ENCODE measurements around the gene BNC2.

The BNC2 gene

GRCh38 chr9:16811987-16812685 is 58.3 kb downstream of the BNC2 start:
- DNase-seq: no peak

GRCh38 chr9:16809912-16810610 is 60.4 kb downstream of the BNC2 start:
- DNase-seq: no peak

- no peak for DNase-seq
These were observed 63.8 kb downstream of the BNC2 start for GRCh38 chr9:16806674-16807073.

GRCh38 chr9:16803648-16804047 is 66.8 kb downstream of the BNC2 start:
- no peak for DNase-seq

GRCh38 chr9:16801871-16802466 is 68.5 kb downstream of the BNC2 start:
- no peak for DNase-seq

- no peak for DNase-seq
These were observed 74.1 kb downstream of the BNC2 start for GRCh38 chr9:16796304-16796825.

- no peak for DNase-seq
These were observed 75.4 kb downstream of the BNC2 start for GRCh38 chr9:16794871-16795639.

GRCh38 chr9:16794103-16794502 is 76.4 kb downstream of the BNC2 start:
- no peak for DNase-seq

- DNase-seq: no peak
These were observed 82.7 kb downstream of the BNC2 start for GRCh38 chr9:16787724-16788123.

GRCh38 chr9:16784002-16784401 is 86.5 kb downstream of the BNC2 start:
- no peak for DNase-seq

- no peak for DNase-seq
These were observed 88.0 kb downstream of the BNC2 start for GRCh38 chr9:16782490-16782889.

- no peak for DNase-seq
These were observed 95.1 kb downstream of the BNC2 start for GRCh38 chr9:16775330-16775729.

- DNase-seq: no peak
These were observed 96.9 kb downstream of the BNC2 start for GRCh38 chr9:16773617-16774016.

- DNase-seq: no peak
These were observed 97.4 kb downstream of the BNC2 start for GRCh38 chr9:16773116-16773515.

GRCh38 chr9:16771356-16771755 is 99.1 kb downstream of the BNC2 start:
- DNase-seq: no peak

- DNase-seq: no peak
These were observed 101.2 kb downstream of the BNC2 start for GRCh38 chr9:16769291-16769690.

- DNase-seq: no peak
These were observed 101.7 kb downstream of the BNC2 start for GRCh38 chr9:16768816-16769215.

GRCh38 chr9:16767366-16767765 is 103.1 kb downstream of the BNC2 start:
- no peak for DNase-seq

- DNase-seq: no peak
These were observed 106.5 kb downstream of the BNC2 start for GRCh38 chr9:16763946-16764345.

GRCh38 chr9:16755467-16756160 is 114.9 kb downstream of the BNC2 start:
- no peak for DNase-seq

GRCh38 chr9:16754662-16755061 is 115.8 kb downstream of the BNC2 start:
- DNase-seq: no peak

- no peak for DNase-seq
These were observed 117.2 kb downstream of the BNC2 start for GRCh38 chr9:16753256-16753655.

GRCh38 chr9:16752601-16753000 is 117.9 kb downstream of the BNC2 start:
- DNase-seq: no peak

Data from midbrain (tissue), 1 donor.